ENCODE results near the gene RAP1A. TPM values are rescaled to one million over a fixed set of nuclear protein-coding genes. Genes with fewer than 3 reads are reported as not detected.
"Not testable (repeated sequence)": the region's sequence is repeated elsewhere in the genome, so short reads cannot be mapped to it uniquely, and the experiment has no call there.

RAP1A gene
- total RNA-seq, 1 experiment from 2014 or later = 26.7 TPM

- Histone ChIP-seq H2BK15ac (ENCODE audit: low read depth, low read length) (no peak overlapping the region), H4K20me1 (ENCODE audit: control insufficient read depth, insufficient read depth, insufficient read length) (no peaks in the 10 kb centered on the region), H2BK12ac (ENCODE audit: insufficient read length, low read depth, low read length) (no peak overlapping the region), H2AK5ac (ENCODE audit: insufficient read length, low read length) (no peak overlapping the region), H2BK5ac (ENCODE audit: insufficient read length, low read length) (no peak overlapping the region), H3K4me2 (ENCODE audit: insufficient read depth, insufficient read length, low read length) (no peak overlapping the region), H3K14ac (ENCODE audit: insufficient read depth, low read length) (no peak overlapping the region), H3K23ac (ENCODE audit: insufficient read length, low read depth, low read length) (no peak overlapping the region), H3K23me2 (ENCODE audit: insufficient read length, low read depth, low read length, poor library complexity, severe bottlenecking) (no peaks in the 10 kb centered on the region), H4K5ac (ENCODE audit: insufficient read length, low read depth, low read length) (no peak overlapping the region), H3K79me1 (ENCODE audit: insufficient read depth, low read depth, low read length, poor library complexity, severe bottlenecking) (peaks cover 5% of the 10 kb centered on the region), H3K4ac (ENCODE audit: low read depth, low read length) (no peak overlapping the region), H3K27ac (ENCODE audit: insufficient read length, low read depth, low read length) (no peak overlapping the region), H2AFZ (ENCODE audit: low read length) (no peak overlapping the region), H3K18ac (ENCODE audit: insufficient read length, low read depth, low read length) (no peak overlapping the region), H4K91ac (ENCODE audit: insufficient read length, low read depth, low read length) (no peak overlapping the region), H3K27me3 (ENCODE audit: insufficient read depth, low read length) (no peaks in the 10 kb centered on the region), H2BK120ac (ENCODE audit: low read depth, low read length, poor library complexity, severe bottlenecking) (no peak overlapping the region), H3K9ac (ENCODE audit: extremely low read depth, insufficient read length, low read length) (no peak overlapping the region), H3K56ac (ENCODE audit: insufficient read length, low read depth, low read length) (no peak overlapping the region), H2BK20ac (ENCODE audit: low read depth, low read length, poor library complexity, severe bottlenecking) (no peak overlapping the region), H3K79me2 (ENCODE audit: insufficient read depth, low read length) (peaks cover 8% of the 10 kb centered on the region), H4K8ac (replicated peaks; ENCODE audit: insufficient read length, low read depth, low read length) (no peak overlapping the region), H3K4me1 (ENCODE audit: insufficient read depth, low read length) (0 out of 2 replicates have a peak, but pooled peaks cover 2% of the 10 kb centered on the region), H3T11ph (ENCODE audit: low read length) (no peak overlapping the region), H3K9me3 (ENCODE audit: control insufficient read depth, low read depth, low read length) (no peaks in the 10 kb centered on the region)
- H3K4me1 Mint-ChIP-seq = peaks cover 19 to 20% of the 10 kb centered on the region in 2 experiments
- no peak for DNase-seq
- no peak for TF ChIP-seq CTCF (conservative IDR thresholded peaks at IDR 0.05)
- no peak overlapping the region for H3K27ac Mint-ChIP-seq
- no peaks in the 10 kb centered on the region for H3K9me3 Mint-ChIP-seq
- no peaks in the 10 kb centered on the region; a peak in 1 of 7 replicates for H3K36me3 Mint-ChIP-seq (ENCODE audit: insufficient read depth in 1 of 3, low read depth in 3 of 3)
- H3K27me3 Mint-ChIP-seq (ENCODE audit: low read depth) = no peaks in the 10 kb centered on the region
- no CpG with 5 or more reads among the region's 2 CpGs for WGBS (ENCODE audit: extremely low coverage, insufficient read length, low lambda C conversion rate)
- H3K4me3 Mint-ChIP-seq = no peak overlapping the region
Observed at GRCh38 chr1:111631502-111631901, 11.9 kb downstream of the RAP1A start.

- not testable (repeated sequence) for H2BK15ac ChIP-seq (ENCODE audit: low read depth, low read length); H3K27me3 ChIP-seq (ENCODE audit: insufficient read depth, low read length); H4K20me1 ChIP-seq (ENCODE audit: control insufficient read depth, insufficient read depth, insufficient read length); H3K27ac Mint-ChIP-seq; H2BK12ac ChIP-seq (ENCODE audit: insufficient read length, low read depth, low read length); H3K4me2 ChIP-seq (ENCODE audit: insufficient read depth, insufficient read length, low read length); H3K36me3 Mint-ChIP-seq (ENCODE audit: insufficient read depth in 1 of 3, low read depth in 3 of 3); H3K27me3 Mint-ChIP-seq (ENCODE audit: low read depth); H4K8ac ChIP-seq (replicated peaks; ENCODE audit: insufficient read length, low read depth, low read length); H3T11ph ChIP-seq (ENCODE audit: low read length); H3K9me3 ChIP-seq (ENCODE audit: control insufficient read depth, low read depth, low read length); H4K91ac ChIP-seq (ENCODE audit: insufficient read length, low read depth, low read length); H3K79me2 ChIP-seq (ENCODE audit: insufficient read depth, low read length); DNase-seq; H3K23me2 ChIP-seq (ENCODE audit: insufficient read length, low read depth, low read length, poor library complexity, severe bottlenecking); H3K9ac ChIP-seq (ENCODE audit: extremely low read depth, insufficient read length, low read length); H3K14ac ChIP-seq (ENCODE audit: insufficient read depth, low read length); H3K27ac ChIP-seq (ENCODE audit: insufficient read length, low read depth, low read length); H3K18ac ChIP-seq (ENCODE audit: insufficient read length, low read depth, low read length); H2BK5ac ChIP-seq (ENCODE audit: insufficient read length, low read length); H3K4me3 Mint-ChIP-seq; H3K79me1 ChIP-seq (ENCODE audit: insufficient read depth, low read depth, low read length, poor library complexity, severe bottlenecking); H3K4ac ChIP-seq (ENCODE audit: low read depth, low read length); H3K23ac ChIP-seq (ENCODE audit: insufficient read length, low read depth, low read length); H2BK120ac ChIP-seq (ENCODE audit: low read depth, low read length, poor library complexity, severe bottlenecking); H2AK5ac ChIP-seq (ENCODE audit: insufficient read length, low read length); H3K56ac ChIP-seq (ENCODE audit: insufficient read length, low read depth, low read length); H4K5ac ChIP-seq (ENCODE audit: insufficient read length, low read depth, low read length); H2BK20ac ChIP-seq (ENCODE audit: low read depth, low read length, poor library complexity, severe bottlenecking); H2AFZ ChIP-seq (ENCODE audit: low read length); H3K9me3 Mint-ChIP-seq; H3K4me1 ChIP-seq (ENCODE audit: insufficient read depth, low read length)
- peaks cover 20 to 22% of the 10 kb centered on the region in 2 experiments for H3K4me1 Mint-ChIP-seq
- no CpG with 5 or more reads among the region's 4 CpGs for WGBS (ENCODE audit: extremely low coverage, insufficient read length, low lambda C conversion rate)
Observed at GRCh38 chr1:111632771-111633170, 13.2 kb downstream of the RAP1A start.
